ENCODE data around the gene ZBTB7C.

ZBTB7C gene

GRCh38 chr18:48356151-48356745 lies 52.9 kb downstream of the ZBTB7C start:
- Histone ChIP-seq H4K20me1 (no peaks in the 10 kb centered on the region), H3K4me2 (no peak overlapping the region), H3K4me1 (no peaks in the 10 kb centered on the region), H3K27ac (no peak overlapping the region), H3K9me3 (no peaks in the 10 kb centered on the region), H3K36me3 (no peaks in the 10 kb centered on the region), H3K4me3 (no peak overlapping the region), H3K27me3 (no peaks in the 10 kb centered on the region), H3K9ac (no peak overlapping the region)
- no peak for TF ChIP-seq Cebpa-rat (IDR thresholded peaks at IDR 0.05)

GRCh38 chr18:48355276-48356115 lies 53.7 kb downstream of the ZBTB7C start:
- Histone ChIP-seq H3K36me3 (no peaks in the 10 kb centered on the region), H3K4me1 (no peaks in the 10 kb centered on the region), H4K20me1 (no peaks in the 10 kb centered on the region), H3K27me3 (no peaks in the 10 kb centered on the region), H3K4me3 (no peak overlapping the region), H3K27ac (no peak overlapping the region), H3K9ac (no peak overlapping the region), H3K9me3 (no peaks in the 10 kb centered on the region), H3K4me2 (no peak overlapping the region)
- no peak for TF ChIP-seq Cebpa-rat (IDR thresholded peaks at IDR 0.05)

DNA sequence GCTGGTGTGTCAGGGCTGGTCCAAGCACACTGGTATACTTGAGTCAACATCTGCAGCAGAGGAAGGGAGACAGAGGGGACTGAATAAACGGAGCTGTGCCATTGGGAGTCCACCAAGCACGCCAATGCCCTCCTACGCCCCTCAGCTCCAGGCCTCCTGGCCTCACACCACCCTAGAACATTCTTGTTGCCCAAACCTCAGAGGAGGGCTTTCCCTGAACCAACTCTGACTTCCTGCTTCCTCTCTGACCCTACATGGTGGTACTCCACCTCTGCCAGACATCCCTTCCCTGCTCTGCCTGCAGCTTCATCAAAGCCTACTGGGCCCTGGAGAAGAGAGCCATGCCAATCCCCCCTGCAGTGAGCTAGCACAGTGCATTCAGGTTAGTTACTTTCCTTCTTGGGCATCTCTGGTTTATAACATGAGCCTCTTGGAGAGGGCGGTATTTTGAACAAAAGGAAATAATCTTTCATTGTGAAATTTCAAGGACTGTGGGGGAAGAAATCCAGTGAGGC lies 54.4 kb downstream of the ZBTB7C start:
- no peak overlapping the region for H3K27ac ChIP-seq
- no peaks in the 10 kb centered on the region for H3K9me3 ChIP-seq
- H3K4me1 ChIP-seq = no peaks in the 10 kb centered on the region
- no peak for TF ChIP-seq Cebpa-rat (IDR thresholded peaks at IDR 0.05)
- H4K20me1 ChIP-seq = no peaks in the 10 kb centered on the region
- H3K36me3 ChIP-seq = no peaks in the 10 kb centered on the region
- no peak overlapping the region for H3K4me3 ChIP-seq
- no peak overlapping the region for H3K9ac ChIP-seq
- no peaks in the 10 kb centered on the region for H3K27me3 ChIP-seq
- H3K4me2 ChIP-seq = no peak overlapping the region

DNA sequence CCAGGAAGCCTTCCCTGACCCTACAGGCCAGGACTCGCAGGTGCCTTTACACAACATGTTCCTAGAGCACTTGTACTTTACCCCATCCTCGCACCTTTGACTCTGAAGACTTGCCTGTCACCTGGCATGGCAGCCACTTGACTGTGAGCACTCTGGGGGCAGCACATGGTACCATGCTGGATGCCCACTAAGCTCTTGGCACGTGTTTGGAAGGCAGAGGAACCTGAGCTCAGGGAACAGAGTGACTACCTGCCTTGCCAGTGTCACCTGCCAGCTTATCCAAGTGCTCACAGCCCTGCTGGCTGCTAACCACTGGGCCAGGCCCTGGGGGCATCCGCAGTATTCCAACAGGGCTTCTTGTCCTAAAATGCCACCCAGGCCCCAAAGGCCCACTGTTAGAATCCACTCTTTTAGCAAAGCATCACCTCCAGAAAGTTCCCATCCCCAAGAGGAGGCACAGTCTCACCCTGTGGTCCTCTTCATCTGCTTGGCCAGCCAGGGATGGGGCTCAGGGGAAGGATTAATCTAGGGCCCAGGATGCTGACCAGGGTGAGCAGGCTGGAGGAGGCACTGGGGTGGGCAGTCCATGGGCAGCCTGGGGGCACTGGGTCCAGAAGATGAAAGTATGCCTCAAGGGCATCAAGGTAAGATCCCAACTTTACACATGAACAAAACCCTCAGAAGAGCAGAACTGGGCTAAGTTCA lies 57.0 kb downstream of the ZBTB7C start:
- Histone ChIP-seq H3K27ac (no peak overlapping the region), H3K4me2 (no peak overlapping the region), H4K20me1 (no peaks in the 10 kb centered on the region), H3K27me3 (no peaks in the 10 kb centered on the region), H3K36me3 (no peaks in the 10 kb centered on the region), H3K4me3 (no peak overlapping the region), H3K9ac (no peak overlapping the region), H3K4me1 (no peaks in the 10 kb centered on the region), H3K9me3 (no peaks in the 10 kb centered on the region)
- TF ChIP-seq Cebpa-rat (IDR thresholded peaks at IDR 0.05) = no peak

GRCh38 chr18:48351216-48352050 lies 57.8 kb downstream of the ZBTB7C start:
- no peaks in the 10 kb centered on the region for H3K36me3 ChIP-seq
- no peak for TF ChIP-seq Cebpa-rat (IDR thresholded peaks at IDR 0.05)
- H3K4me1 ChIP-seq = no peaks in the 10 kb centered on the region
- H3K9ac ChIP-seq = no peak overlapping the region
- no peak overlapping the region for H3K27ac ChIP-seq
- no peak overlapping the region for H3K4me2 ChIP-seq
- no peaks in the 10 kb centered on the region for H3K27me3 ChIP-seq
- no peak overlapping the region for H3K4me3 ChIP-seq
- no peaks in the 10 kb centered on the region for H4K20me1 ChIP-seq
- H3K9me3 ChIP-seq = no peaks in the 10 kb centered on the region

DNA sequence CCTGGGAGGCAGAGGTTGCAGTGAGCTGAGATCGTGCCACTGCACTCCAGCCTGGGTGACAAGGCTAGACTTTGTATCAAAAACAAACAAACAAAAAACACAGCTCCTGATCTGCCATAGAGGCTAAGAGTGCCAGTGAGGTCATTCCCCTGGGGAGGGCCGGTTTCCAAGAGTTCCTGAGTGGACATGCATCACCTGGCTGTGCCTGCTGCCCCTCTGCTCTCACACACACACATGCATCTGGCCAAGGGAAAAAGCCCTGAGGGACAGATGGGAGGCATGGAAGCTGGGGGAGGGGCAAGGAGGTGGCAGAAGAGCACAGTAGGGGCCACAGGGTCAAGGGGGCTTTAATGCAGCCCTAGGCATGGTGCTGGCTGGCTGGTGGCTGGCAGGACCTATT lies 60.4 kb downstream of the ZBTB7C start:
- Histone ChIP-seq H3K9ac (no peak overlapping the region), H3K36me3 (no peaks in the 10 kb centered on the region)
- no peak for TF ChIP-seq Cebpa-rat (IDR thresholded peaks at IDR 0.05)

GRCh38 chr18:48347756-48348326 lies 61.3 kb downstream of the ZBTB7C start:
- no peak overlapping the region for H3K27ac ChIP-seq
- TF ChIP-seq Cebpa-rat (IDR thresholded peaks at IDR 0.05) = no peak
- H3K27me3 ChIP-seq = no peaks in the 10 kb centered on the region
- H3K9ac ChIP-seq = no peak overlapping the region
- H4K20me1 ChIP-seq = no peaks in the 10 kb centered on the region
- H3K4me2 ChIP-seq = no peak overlapping the region
- no peaks in the 10 kb centered on the region for H3K4me1 ChIP-seq
- no peaks in the 10 kb centered on the region for H3K36me3 ChIP-seq
- no peaks in the 10 kb centered on the region for H3K9me3 ChIP-seq
- no peak overlapping the region for H3K4me3 ChIP-seq

More for the DNA sequence above, 60.4 kb downstream of the ZBTB7C start:
- Histone ChIP-seq H3K4me3 (no peak overlapping the region), H3K27ac (no peak overlapping the region), H4K20me1 (no peaks in the 10 kb centered on the region), H3K27me3 (no peaks in the 10 kb centered on the region), H3K4me1 (no peaks in the 10 kb centered on the region), H3K9me3 (no peaks in the 10 kb centered on the region), H3K4me2 (no peak overlapping the region)

- no peaks in the 10 kb centered on the region for H3K36me3 ChIP-seq
- H3K9me3 ChIP-seq = no peaks in the 10 kb centered on the region
- no peaks in the 10 kb centered on the region for H3K27me3 ChIP-seq
- no peak overlapping the region for H3K27ac ChIP-seq
- no peak overlapping the region for H3K9ac ChIP-seq
- H3K4me1 ChIP-seq = peaks cover 12% of the 10 kb centered on the region
- TF ChIP-seq Cebpa-rat (IDR thresholded peaks at IDR 0.05) = no peak
- H4K20me1 ChIP-seq = peaks cover 11% of the 10 kb centered on the region; the same call in 1 of the 2 replicates
- H3K4me2 ChIP-seq = no peak overlapping the region
- H3K4me3 ChIP-seq = no peak overlapping the region
Measured at GRCh38 chr18:48345596-48345995, 63.6 kb downstream of the ZBTB7C start.

DNA sequence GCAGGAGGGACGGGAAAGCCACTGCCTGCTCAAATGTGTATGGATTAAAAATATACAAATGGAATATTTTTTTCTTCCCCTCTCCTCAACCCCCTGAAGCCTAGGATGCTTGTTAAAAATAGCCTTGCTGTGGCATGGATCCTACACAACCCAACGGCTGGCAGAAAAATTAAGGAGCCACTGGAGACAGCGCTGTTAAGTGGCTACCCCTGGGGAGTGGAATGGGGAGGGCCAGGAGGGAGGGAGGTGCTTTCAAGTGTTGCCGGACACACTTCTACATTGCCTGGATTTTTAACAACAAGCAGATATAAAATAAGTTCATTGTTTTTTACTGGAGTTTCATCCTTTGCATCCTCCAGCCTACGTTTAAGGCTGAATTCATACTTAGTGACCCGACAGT lies 66.6 kb downstream of the ZBTB7C start:
- H3K9me3 ChIP-seq = no peaks in the 10 kb centered on the region
- TF ChIP-seq Cebpa-rat (IDR thresholded peaks at IDR 0.05) = no peak
- peaks cover 4% of the 10 kb centered on the region; the same call in 1 of the 2 replicates for H3K27me3 ChIP-seq
- no peak overlapping the region for H3K4me3 ChIP-seq
- no peak overlapping the region for H3K27ac ChIP-seq
- no peak overlapping the region for H3K9ac ChIP-seq
- H3K4me2 ChIP-seq = no peak overlapping the region
- peaks cover 16% of the 10 kb centered on the region; the same call in 1 of the 2 replicates for H4K20me1 ChIP-seq
- H3K36me3 ChIP-seq = no peaks in the 10 kb centered on the region
- peaks cover 17% of the 10 kb centered on the region for H3K4me1 ChIP-seq
